Esophagus squamous epithelium (tissue), 4 donors: ENCODE measurements around the gene RAB11B.

Experiments
- CTCF ChIP-seq, 6 experiments: fragments of 450-650 bp in 4 of 6; fragments of 200-600 bp in 2 of 6; sonication (generic) in 2 of 6; IDR thresholded peaks; one replicate each; pipeline ENCODE4 v1.5.1; 2016 to 2019; ENCODE audit warnings: antibody characterized with exemption in 6 of 6, mild to moderate bottlenecking in 4 of 6, moderate library complexity in 4 of 6
- POLR2A ChIP-seq, 4 donors: fragments of 450-650 bp; IDR thresholded peaks; one replicate each; pipeline ENCODE4 v1.6.1; 2017; ENCODE audit warnings: antibody characterized with exemption in 4 of 4, mild to moderate bottlenecking in 4 of 4, moderate library complexity in 3 of 4

- no peak for TF ChIP-seq CTCF (IDR thresholded peaks at IDR 0.05)
- no peak for TF ChIP-seq POLR2A (IDR thresholded peaks at IDR 0.05)
Measured at GRCh38 chr19:8413629-8413995, 23.5 kb downstream of the RAB11B start.
